ENCODE measurements around the gene PAX5.

DNA sequence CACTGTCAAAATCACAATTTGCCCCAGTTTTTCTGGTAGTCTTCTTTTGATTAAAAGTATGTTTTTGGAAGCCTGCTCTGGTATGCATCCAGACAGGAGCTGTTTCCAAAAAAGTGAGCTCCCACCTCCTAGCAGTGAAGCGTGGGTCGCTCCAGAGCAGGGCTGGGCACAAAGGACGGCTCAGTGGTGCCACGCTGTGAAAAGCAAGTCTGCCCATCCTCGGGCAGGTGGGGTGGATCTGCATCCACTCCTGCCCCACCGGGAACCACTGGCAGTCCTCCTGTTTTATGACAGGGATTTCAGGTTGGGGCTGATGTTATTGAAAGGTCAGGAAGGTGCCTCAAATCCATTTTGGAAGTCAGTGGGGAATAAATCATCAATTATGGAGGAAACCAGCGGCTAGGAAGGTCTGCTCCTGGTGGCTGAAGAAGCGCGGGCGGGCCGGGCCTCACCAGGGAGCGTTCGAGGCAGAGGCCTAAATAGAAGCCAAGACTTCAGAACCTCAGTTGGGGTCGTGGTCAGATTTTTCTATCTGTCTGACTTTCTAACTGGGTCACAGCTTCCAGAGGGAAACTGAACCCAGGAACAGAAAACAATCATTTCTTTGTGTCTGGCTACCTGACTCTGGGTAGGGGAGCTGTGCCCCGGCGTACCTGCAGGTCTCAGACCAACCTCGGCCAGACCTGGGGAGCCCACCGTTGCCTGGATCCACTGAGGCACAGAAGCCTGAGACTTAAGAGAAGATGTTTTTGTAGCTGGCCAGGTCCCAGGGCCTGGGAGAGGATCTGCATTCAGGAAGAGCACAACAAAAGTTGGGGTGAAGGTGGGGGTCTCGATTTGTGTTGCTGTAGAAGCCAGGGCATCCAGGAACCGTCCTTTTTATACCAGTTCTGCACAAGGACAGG lies 168.1 kb downstream of the PAX5 start:
- no peak for TF ChIP-seq POLR2A (IDR thresholded peaks at IDR 0.05)
- no peak for TF ChIP-seq CTCF (IDR thresholded peaks at IDR 0.05)

All from esophagus squamous epithelium (tissue), 4 donors.